COLO829 (cell line): ENCODE results near the gene NT5DC2.
"Not testable (repeated sequence)": the region's sequence is repeated elsewhere in the genome, so short reads cannot be mapped to it uniquely, and the experiment has no call there.

Source experiments
- DNase-seq: peaks from one replicate; pipeline ENCODE4 v3.0.0; 2012; ENCODE audit warnings: low spot score

Gene NT5DC2

DNA sequence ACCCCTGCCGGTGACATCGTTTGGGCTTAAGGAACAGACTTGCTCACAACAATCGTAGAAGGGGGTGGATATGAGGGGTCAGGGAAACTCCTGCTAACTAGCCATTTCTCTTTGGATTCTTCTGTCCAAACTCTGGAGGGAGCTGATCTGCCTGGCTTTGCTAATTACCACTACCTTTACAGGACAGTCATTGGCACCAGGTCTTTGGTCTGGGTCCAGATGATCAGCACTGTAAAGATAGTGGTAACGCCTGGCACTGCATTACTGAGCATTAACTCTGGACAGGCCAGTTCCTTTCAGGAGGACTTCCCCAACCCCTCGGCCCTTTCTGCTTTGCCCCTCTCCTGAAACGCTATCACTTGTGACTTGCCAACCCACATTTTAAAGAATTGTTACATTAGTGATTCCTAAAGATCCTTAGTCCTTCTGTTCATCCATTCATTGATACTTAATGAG is 3.5 kb upstream of the NT5DC2 start:
- no peak for DNase-seq

DNA sequence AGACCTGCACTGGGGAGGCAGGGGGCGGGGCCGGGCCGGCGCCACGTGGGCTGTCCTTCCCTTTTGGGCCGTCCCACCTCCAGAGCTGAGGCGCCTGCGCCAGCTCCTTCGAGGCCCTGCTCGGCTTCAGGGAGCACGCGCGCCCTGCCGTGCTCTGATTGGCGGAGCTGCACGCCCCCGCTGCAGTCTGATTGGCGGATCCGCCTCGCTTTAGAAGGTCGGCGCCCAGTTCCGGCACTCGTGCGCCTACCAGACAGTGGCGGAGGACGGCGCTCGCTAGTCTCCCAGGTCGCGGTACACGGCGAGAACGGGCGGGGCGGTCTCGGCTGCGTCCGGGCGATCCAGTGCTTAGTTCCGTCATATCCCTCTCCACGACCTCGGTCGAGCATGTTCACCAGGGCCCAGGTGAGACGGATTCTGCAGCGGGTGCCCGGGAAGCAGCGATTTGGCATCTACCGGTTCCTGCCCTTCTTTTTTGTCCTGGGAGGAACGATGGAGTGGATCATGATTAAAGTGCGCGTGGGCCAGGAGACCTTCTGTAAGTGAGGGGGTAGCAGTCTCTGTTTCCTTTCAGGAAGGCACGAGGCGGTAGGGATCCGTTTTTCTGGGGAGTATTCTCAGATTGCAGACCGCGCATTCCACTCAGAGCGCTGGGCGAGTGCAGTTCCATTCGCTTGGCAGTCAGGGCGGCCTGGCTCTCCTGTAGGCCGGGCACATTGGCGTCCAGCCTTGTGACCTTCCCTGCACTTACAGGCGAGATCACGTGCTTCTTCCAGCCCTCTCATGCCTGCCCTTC is 2.9 kb upstream of the NT5DC2 start, which contains the start of gene UQCC5:
TSS of gene UQCC5 (plus strand) at position 237 of the 796 bp plus-strand sequence. CDS start at position 388, 151 bp downstream.
- DNase-seq: peak; percentile 98

DNA sequence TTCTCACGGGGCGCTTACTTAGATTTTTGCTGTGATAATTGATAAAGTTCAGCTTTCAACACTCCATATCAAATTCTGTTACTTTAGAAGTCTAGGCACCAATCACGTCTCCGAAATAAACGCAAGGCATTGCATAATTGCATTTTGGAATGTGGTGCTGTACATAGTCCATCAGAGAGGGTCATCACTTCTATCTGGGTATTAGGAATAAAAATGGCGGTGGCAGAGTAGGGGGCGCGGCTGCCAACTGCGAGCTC is 2.4 kb upstream of the NT5DC2 start:
- no peak for DNase-seq

DNA sequence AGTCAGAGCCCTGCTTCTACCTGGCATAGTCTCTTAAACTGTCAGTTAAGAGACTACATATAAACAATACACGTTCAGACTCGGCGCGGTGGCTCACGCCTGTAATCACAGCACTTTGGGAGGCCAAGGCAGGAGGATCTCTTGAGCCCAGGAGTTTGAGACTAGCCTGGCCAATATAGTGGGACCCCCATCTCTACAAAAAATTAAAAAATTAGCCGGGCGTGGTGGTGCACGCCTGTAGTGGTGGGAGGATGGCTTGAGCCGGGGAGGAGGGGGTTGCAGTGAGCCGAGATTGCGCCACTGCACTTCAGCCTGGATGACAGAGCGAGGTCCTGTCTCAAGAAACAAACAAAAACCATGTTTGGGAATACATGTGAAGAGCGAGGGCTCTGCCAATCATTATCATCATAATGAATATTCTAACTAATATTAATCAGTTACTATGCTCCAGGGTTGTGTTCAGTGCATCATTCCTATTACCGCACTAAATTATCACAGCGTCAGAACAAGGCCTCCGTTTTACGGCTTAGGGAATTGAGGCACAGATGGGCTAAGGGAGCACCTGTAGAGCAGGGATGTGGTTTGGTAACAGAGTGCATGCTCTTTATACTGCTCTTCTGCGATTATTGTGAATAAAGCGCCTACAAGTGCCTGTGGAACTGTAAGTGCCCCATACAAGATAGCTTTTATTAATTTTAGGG is 1.9 kb upstream of the NT5DC2 start:
- DNase-seq: no peak

DNA sequence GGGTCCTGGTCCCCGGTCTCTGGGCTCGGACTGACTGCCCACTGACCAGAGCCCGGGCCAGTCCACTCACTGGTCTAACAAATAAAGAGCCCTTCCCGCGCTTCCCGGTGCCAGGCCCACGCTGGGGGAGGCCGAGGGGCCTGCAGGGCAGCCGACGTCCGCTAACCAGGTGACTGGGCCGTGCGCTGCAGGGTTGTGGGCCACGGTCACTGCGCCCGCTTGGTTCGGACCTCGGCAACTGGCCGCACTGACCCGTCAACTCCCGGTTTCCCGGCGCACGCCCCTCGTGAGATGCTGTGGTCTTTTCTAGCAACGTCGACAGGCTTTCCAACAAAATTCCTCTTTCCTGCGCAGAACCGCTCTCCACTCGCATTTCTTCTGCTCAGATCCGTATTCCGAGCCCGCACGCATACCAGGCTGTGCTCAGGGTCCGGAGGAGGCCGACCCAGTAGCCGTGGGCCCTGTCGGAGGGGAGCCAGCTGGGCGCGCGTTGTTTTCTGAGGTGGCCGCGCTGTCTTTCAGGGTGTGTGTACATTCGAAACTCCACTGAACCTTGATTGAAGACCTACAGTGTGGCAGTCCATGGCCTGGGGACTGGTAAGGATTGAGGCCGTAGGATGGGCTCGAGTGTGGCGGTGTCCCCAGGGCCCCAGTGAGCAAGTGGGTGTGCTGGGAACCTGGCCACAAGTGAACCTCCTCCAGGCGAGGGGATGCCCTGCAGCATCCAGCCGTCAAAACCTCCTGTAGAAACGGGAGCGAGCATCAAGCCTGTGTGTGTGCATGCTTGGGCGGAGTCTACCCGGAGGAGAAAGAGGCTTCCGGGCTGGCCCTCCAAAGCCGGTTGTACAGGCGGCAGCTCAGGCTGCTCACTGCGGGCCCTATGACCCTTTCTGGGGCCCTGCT is 875 bp upstream of the NT5DC2 start:
- DNase-seq: no peak

DNA sequence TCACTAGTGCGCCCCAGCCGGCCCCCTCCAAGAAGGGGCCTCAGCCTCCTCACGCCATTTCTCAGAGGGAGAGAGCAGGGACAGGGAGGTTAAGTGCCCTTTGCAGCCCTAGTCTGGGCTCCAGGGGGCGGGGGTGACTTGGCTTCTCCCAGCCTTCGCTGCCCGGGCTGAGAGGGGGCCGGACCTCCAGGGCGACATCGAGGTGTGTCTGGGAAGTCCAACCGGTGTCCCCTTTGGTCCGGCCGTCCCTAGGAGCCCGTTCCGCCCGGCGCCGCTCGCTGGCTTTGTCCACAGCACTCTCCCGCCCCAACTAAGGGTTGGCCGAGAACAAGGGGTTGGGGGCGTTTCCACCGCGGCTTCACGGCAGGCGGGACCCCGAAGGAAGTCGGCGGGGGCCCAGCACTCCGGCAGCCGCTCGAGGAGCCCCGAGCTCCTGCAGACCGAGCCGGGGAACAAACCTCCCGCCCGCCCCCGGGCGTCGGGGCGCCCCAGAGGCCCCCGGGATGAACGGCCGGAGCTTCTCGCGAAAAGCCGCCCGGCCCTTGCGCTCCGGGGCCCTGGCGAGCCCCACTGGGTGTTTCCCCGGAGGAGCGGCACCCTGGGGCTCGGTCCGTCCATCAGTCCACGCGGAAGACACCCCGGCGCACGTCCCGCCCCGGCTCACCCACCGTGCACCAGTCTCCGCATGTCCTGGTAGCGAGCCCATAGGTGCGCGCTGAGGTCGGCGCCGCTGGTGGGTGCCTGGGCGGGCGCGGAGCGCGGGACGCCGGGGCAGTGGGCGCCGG is 627 bp downstream of the NT5DC2 start:
- DNase-seq: no peak

DNA sequence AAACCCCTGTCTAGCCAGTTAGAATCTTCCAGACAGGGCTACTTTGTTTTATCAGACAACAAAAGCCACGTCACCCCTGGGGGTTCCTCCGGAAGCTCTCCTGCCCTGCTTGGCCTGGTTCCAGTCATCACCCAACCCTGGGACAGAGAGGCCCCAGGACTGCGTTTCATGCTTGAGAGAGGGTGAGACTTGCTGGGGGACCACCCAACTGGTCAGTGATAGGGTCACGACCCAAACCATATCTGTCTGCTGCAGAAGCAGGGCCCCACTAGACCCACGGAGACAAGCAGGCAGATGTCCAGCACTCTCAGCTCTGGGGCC is 1.2 kb downstream of the NT5DC2 start:
- no peak for DNase-seq

DNA sequence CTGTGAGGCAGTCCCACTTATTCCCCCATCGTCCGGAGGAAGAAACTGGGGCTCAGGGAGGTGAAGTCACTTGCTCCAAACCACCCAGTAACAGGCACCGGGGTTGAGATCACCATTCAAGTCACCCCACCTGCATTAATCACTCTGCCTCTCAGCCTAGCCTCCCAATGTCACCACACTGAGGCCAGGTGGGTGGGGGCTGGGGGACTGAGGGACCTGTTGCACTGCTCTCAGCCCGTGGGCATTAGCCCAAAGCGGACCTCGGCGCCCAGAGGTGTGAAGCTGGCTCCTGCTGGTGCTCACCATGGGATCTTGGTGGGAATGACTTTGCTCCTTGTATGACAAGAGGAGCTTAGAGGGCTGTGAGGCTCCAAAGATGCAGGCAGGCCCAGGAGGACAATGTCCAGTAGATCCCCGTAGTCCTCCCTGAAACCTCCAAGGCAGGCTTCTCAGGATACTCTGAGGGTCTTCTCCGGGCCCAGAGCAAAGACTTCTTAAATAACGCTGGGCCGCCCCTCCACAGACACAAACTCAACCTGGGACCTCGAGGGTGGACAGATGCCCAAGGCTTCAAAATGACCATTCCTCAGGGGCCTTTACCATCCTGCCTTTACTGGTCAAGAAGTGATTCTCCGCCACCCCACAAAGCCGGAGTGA is 1.7 kb downstream of the NT5DC2 start:
- no peak for DNase-seq

DNA sequence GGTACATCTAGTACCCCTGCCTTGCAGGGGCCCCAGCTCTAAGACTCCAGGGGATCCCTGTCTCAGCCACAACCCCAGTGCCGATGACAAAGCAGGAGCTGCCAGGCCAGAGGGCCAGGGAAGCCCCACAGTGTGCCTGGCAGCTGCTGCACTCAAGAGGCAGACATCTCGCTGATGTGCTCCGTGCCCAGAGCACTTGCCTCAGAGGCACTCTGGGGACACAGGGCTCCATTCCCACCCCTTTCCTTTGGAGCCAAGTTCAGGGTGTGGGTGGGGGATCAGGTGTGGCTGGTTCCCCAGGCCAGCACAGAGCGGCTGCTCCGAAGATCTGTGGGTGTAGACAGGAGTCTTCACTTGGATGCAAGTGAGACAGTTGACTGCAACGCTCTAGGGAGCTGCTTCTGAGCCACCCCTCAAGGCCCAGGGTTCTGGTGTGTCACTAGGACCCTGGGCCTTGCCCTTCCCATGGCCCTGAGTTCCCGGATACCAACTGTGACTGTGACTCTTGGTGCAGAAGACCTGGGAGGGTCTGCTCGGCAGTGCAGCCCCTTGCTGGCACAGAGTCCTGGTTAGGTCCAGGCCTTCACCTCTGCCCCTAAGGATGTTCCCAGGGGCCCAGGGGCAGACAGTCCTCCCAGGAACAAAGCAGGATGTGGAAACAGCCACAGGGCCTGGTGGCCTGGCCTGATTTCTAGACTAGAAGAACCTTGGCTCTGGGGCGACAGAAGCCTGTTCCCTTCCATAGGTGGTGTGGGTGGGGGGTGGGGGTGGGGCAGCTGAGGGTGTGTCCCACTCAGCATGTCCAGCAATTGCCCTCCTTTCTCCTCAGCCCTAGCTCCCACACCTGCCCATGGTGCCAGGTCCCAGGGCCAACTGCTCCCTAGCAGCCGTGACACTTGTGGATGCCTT is 2.5 kb downstream of the NT5DC2 start:
- no peak for DNase-seq

DNA sequence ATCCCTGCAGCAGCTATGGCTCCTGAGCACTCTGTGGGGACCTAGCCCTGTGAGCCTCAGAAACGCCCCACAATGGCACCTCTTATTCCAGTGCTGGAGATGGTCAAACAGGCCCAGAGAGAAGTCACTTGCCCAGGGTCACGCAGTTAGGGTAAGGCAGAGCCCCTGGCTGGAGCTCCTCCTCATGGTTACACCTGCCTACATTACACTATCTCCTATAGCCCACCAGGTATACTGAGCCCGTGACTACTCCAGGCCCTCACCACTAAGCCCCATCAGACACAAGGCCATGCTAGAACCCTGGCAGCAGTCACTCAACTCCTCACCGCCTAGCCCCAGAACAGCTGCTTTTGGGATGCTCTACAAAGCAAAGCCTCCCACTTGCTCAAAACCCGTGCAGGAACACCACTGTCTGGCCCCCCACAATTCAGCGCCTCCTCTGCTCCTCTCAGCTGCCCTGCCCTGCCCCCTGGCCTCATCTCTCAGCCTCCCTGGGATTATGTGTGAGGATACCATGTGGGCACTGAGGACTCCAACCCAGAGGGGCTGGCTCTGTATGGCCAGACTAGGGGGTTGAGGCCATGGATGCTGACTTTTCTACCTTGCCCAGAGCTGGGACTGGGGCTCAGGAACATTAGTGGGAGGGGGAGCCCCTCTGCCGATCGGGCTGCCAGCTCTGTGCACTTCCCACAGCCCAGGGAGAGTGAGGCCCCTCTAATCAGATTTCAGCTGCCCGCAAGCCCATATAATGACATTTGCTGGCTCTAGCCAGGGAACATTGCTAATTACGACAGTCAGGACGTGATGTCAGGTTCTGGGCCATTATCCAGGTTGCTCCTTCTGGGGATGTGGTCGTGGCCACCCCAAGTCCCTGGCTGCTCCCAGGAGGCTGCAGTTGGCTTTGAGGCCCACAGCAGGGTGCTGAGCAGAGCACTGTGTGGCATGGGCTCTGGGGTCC is 4.0 kb downstream of the NT5DC2 start:
- no peak for DNase-seq

DNA sequence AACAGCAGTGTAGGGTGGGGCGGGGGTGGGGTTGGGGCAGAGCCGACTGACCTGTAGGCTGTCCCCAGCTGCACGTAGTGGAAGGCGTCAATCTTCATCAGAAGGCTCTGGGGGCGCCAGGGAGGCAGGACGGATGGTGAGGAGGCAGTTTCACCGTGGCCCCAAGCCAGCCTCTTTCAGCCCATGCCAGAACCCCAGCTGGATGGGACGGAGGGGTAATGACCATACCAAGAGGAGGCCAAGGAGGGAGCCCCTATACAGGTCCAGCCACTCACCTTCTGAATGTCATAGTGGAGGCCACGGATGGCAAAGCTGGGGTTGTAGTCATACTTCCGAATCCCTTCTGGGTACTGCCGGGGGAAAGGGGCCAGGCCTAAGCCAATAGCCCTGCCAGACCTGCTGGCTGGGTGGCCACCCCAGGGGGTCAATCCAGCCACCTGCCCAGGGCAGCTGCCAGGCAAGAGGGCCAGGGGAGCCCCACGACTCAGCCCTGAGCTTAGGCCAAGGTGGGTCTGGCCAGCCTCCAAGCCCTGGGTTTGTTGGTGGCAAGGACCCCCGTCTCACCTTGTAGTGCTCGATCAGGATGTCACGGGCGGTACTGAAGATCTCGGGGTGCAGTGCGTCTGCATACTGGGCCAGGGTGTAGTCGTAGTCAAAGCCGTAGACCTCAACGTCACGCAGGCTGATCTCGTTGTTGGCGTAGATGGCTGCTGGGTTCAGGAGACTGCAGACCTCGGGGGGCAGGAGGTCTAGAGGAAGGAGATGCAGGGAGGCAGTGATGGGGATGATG is 4.9 kb downstream of the NT5DC2 start:
- no peak for DNase-seq

DNA sequence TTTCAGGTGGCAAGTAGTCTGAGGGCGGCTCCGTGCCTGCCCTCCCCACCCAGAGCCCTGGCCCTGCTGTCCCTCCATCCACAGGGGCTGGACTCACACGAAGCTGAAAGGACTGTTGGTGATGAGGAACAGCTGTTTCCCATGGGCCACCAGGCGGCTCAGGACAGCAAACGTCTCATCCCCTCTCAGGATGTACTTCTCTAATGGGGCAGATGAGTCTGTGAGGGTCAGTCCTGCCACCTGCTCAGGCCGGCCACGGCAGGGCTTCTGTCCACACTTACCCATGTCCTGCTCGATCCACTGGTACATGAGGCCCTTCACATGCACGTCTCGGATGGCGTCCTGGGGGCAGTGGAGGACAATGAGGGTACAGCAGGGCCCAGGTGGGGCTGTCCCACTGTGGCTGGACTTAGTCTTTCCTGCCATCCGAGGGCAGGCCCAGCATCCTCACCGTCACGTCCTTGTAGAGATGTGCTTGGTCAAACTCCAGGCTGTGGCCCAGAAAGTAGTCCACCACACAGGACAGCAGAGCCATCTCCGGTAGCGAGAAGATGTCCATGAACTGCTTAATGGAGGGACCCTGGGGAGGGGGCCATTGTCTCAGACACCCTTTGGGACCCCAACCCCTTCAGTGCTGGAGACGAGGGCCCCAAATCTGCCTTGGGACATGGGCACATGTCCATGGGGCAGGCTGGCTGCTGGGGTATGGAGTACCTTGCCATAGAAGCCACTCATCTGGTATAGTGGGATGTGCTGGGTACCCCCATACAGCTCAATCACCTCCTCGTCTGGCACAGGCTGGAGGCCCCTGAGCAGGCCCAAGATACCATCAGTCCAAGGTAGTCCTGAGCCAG is 5.7 kb downstream of the NT5DC2 start:
- DNase-seq: no peak

DNA sequence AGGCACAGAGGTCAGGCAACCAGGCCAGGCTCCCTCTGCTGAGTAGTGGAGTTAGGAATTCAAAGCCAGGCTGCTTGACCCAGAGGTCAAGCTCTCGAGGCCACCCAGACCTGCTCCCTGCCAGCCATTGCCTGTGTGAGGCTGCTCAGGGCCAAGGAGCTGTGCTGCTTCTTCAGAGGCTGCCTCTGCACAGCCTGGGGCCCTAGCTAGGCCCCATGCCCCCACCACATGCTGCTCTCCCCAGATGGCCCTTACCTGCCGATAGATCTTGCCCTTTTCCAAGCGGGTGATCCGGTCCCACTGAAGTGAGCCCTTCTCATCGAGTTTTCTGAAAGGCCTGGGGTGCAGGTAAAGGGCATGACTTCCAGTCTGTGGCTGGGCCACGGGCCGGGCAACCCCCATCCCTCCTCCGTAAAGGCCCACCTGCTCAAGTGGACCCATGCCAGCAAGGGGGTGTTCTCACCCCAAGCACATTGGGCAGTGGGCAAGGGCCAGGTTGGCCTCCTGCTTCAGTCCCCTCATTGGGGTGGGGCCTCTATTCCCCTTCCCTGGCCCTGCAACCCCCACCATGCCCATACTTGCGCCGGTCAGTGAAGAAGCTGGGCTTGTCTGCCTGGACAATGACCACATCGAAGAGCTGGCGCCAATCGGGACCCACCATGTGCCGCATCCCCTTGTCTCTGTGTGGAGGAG is 6.5 kb downstream of the NT5DC2 start:
- DNase-seq: no peak

DNA sequence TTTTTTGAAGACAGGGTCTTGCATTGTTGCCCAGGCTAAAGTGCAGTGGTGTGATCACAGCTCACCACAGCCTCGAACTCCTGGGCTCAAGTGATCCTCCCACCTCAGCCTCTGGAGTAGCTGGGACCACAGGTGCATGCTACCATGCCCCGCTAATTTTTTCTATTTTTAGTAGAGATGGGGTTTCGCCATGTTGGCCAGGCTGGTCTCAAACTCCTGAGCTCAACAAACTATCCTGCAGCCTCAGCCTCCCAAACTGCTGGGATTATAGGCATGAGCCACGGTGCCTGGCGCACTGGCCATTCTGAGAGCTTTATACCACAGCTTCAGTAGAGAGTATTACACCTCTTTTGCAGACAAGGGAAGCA is 7.0 kb downstream of the NT5DC2 start:
- DNase-seq: not testable (repeated sequence)

DNA sequence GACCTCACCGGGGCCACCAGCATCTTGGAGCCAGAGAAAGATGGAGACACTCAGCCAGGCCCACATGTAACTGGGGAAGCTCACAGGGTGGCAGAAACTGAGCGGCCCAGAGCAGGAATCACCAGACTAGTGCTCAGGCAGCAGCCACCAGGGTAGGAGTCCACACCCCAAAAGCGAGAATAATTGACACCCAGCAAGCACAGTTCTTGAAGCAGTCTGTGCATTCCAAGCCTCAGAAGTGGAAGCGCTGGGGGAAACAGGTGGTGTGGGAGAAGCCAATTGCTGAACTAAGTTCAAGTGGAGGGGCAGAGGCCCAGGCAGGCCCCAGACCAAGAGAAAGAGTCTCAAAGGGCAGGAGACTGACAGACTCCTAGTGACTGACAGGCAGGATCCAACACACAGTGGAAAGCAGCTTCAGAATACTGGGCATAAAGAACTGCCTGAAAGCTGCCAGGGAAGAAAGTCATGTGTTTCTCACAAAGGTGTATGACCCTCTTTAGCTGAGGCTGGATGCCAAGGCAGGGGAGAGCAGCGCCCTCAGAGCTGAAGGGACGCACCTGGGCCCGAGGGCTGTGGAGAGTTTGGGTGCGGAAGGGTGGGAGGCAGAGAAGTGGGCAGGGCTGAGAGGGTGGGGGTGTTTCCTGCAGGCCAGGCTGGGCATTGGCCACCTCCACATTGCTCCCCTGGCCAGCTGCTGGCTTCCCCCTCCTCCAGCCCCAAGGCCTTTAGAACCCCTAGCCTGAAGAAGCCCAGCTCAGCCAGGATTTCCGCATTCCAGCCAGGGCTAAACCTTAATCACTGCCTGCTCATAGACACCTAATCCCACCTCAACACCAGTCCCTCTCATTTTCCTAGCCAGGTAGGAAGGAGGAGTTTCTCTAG is 7.7 kb downstream of the NT5DC2 start:
- DNase-seq: no peak
